Skin of body (tissue), 2 donors: Measurements from ENCODE around the gene RBM33. TPM values are rescaled to one million over a fixed set of nuclear protein-coding genes. Genes with fewer than 3 reads are reported as not detected.

Experiments
- DNase-seq: peaks from one replicate; lab custom pipeline; 2025; lab: John Stamatoyannopoulos, UW
- total RNA-seq: library from RNA; depleted of rRNA; stranded (reverse); fragments of >200 nt; gene quantifications from one replicate; pipeline ENCODE4 v1.2.3, GENCODE V29; 2014

Gene RBM33
- total RNA-seq, 1 donor from 2014 or later = 50.4 TPM

DNA sequence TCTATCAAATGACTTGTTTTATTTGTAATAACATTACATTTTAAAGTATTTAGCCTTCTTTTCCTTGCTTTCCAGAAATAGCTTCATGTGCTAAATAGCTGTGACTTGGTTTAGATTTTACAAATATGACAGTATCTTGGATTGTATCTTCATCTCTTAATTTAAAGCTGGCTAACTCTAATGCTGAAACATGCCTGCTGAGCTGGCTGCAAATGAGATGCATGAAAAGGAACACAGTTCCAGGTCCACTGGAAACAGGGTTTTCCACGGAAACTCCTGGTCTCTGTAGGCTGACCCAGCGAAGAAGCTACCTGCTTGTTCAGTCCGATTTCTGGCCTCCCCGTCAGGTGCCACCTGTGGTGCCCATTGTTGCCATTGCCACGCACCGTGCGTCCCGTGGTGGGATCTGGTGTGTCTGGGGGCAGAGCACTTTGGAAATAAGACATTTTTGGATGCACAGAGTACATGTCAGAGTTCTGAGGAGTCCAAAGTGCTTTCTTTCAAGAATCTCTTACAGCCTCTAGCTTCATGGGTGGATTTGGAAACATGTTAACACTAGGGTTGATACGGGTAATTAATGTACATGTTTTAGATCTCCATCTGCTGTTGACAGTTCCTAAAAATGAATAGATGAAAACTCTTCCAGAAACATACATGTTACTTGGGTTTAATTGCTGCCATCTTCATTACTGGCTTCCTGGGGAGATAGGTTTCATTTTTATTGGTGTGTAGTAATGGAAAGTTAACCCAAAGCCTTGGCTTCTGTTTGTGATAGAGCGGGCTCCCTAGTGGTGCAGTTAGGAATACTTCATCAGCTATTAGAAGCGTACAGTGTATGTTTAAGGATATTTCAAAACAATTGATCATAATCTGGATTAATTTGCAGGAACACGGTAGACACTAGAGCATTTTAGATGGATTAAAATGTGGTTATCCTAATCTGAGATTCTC lies 122.8 kb downstream of the RBM33 start:
- no peak for DNase-seq

DNA sequence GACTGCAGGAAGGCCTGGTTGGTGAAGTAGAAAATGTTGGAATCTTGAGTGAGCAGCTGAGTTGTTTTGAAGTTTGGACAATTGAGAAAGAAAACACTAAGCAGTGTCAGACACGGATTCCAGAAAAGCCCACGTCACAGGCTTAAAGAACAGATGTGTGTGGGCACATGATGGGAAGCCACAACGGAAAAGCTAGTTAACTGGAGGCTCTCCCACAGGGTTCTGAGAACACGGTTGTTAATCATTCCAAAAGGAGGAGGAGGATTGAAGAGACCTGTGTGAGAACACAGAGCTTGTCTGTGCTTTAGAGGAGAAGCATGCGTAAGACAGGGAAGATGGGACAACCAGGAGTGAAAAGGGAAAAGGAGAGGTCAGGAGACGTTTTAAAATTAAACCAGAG lies 125.2 kb downstream of the RBM33 start:
- peak; percentile 43 for DNase-seq

DNA sequence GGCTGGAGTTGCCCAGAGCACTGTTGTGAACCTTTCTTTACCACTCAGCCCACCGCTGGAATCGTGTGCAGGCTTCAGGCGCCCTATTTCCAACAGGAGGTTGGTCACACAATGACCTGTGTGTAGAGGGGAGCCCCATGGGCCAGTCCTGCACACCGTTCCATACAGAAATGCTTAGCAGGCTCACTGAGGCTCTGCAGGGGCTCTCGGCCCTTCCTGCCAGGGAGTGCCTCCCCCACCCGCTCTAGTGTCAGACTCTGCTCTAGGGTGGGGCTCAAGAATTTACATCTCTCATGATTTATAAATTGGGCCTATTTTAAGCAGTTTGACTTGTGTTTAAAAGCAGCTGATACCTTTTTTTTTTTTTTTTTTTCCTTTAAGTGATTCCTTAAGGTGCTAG lies 125.8 kb downstream of the RBM33 start:
- DNase-seq = no peak

DNA sequence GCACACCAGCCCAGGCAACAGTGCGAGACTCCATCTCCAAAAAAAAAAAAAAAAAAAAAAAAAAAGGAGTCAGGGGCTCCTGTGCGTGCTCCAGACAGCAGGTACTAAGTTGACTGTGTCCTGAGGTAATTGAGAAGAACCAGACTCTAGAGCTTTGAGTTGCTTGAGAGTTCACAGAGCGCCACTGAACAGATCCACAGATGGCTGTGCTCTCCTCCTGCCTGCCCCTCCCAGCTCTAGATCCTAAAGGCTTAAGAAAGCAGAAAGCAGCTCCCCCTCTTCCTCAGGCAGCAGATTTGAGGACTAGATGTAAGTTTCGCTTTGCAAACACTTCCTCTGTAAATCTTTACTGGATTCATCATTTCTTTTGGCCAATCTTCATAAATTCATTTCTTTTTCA lies 129.1 kb downstream of the RBM33 start:
- DNase-seq = no peak

DNA sequence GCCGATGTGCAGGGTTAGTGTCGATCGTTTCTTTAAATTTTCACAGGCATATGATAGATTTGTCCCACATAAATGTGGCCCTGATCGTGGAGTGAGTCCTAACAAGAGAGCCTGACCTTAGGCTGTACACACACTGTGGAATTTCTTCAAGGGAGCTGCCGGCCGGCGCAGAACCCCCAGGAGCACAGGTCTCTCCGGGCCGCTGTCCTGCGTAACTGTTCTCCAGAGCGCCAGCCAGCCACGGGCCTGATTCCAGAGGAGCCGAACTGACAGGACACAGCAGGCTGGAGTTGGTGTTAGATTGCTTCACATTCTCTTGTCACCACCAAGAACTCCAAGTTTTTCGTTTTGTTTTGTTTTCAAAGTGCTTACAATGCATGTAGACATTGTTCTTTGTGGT lies 130.5 kb downstream of the RBM33 start:
- DNase-seq = no peak

DNA sequence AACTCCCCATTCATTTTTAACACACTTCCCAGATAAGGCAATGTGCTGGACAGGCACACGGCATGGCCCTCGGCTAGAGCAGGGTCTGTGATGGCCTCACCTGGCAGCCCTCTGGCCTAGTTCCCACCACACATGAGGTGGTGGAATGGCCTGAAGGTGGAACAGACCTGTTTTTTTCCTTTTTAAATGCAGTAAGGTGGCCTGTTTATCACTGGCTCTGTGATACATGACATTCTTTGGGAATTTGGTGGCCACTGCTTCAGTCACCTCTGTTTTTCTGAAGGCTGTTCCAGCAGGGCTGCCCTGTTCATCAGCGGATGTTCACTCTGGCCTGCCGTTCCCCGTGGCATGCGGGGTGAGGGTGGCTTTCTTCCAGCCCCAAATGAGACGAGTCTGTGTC lies 131.2 kb downstream of the RBM33 start:
- no peak for DNase-seq

DNA sequence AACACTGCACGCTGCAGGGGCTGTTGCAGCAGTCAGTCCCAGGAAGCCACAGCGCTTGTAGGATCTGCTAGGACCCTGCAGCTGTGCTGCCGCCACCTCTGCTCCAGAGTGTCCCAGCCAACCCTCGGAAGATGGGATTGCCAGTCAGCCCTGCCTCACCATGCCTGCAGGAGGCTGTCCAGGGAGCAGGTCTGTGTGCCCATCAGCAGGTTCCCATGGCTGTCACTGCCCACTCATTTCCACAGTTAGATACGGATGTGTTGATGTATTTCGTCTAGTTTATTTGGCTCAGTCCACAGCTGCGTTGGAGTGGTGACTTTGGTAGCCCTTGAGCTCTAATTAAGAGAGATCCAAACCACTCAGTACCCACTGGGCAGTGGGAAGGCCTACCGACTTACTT lies 132.1 kb downstream of the RBM33 start:
- DNase-seq = no peak

DNA sequence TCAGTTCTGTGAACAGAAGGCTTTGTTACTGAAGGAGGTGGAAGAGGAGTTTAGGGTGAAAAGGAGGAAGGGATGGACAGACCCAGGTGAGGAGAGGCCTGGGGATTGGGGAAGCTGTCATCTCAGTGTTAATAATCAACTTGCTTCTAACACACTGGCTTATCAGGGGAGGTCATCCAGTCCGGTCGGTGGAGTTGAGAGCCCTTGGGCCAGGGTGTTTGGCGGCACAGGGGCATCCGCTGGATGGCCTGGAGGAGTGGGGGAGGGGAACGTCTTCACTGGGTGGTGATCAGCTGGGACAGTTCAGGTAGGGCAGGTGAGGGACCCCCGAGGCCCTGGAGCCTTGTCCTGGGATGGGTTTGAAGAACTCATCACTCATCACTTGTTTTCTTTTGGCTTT lies 133.9 kb downstream of the RBM33 start:
- no peak for DNase-seq

DNA sequence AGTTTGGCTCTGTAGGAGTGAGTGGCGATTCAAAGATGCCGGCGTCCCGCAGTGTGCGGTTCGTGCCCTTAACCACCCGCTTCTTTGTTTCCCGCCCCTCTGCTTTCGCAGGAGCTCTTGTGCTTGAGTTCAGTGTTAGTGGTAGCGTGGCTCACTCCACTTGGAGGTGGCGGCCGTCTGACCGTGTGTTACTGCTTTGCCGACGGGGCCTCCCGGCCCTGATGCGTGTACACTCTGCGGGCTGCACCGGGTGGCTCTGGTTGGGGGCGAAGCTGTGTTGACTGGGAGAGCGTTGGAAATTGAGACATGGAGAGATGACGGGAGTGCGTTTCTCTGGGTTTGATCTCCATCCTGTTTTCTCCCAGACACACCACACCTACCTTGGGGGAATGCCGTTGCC lies 136.4 kb downstream of the RBM33 start:
- no peak for DNase-seq

DNA sequence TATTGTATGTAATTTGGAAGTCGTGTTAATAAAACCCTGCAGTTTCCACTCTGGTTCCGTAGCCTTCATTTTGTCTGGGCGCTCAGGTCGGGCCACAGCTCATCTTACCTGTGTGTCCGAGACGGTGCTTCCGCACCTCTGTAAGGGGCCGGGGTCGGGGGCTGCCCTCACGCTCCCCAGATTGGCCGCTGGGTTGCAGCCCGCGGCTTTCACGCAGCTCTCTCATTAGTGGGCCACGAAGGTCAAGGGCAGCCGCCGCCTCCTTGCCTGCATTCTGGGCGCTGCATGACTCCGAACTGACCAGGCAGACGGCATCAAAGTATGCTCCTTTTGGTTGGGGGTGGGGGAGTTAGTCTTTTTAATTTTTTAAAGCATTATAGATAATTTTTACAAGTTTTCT lies 137.0 kb downstream of the RBM33 start:
- DNase-seq = no peak

DNA sequence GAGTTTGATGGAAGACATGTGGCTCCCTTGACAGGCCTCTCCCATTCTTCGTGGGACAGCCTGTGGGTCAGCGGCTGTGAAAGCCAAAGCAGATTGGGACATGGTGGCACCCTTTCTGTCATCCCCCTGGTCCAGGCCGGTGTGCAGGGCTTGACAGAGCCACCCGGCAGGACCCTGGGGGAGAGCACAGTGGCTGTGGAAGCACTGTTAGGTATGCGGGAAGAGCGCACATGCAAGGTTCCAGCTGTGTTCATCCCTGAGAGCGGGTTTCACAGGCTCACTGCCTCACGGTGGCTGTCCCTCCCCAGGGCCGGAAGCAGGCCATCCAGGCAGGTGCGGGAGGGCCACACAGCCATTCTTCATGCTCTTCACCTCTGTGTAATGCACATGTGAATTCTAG lies 138.0 kb downstream of the RBM33 start:
- DNase-seq = no peak

DNA sequence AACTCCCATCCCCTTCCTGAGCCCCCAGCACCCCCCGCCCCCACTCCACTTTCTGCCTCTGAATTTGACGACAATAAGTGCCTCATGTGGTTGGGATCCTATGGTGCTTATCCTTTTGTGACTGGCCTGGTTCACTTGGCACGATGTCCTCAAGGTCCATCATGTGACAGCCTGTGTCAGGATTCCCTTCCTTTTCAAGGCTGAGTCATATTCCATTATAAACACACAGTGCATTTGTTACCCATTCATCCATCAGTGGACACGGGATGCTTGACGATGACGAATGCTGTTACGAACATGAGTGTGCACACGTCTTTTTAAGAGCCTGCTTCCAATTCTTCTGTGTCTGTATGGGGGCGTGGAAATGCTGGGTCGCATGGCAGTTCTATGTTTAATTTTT lies 141.1 kb downstream of the RBM33 start:
- DNase-seq = no peak

DNA sequence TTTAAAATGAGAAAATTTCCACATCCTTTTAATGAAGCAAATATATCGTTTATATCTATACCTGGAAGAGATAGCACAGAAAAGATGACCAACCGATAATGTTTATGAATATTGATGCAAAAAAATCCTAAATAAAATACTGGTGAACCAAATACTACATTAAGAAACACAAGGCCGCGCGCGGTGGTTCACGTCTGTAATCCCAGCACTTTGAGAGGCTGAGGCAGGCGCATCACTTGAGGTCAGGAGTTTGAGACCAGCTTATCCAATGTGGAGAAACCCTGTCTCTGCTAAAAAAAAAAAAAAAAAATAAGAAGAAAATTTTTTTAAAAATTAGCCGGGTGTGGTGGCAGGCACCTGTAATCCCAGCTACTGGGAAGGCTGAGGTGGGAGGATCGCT lies 142.0 kb downstream of the RBM33 start:
- no peak for DNase-seq

DNA sequence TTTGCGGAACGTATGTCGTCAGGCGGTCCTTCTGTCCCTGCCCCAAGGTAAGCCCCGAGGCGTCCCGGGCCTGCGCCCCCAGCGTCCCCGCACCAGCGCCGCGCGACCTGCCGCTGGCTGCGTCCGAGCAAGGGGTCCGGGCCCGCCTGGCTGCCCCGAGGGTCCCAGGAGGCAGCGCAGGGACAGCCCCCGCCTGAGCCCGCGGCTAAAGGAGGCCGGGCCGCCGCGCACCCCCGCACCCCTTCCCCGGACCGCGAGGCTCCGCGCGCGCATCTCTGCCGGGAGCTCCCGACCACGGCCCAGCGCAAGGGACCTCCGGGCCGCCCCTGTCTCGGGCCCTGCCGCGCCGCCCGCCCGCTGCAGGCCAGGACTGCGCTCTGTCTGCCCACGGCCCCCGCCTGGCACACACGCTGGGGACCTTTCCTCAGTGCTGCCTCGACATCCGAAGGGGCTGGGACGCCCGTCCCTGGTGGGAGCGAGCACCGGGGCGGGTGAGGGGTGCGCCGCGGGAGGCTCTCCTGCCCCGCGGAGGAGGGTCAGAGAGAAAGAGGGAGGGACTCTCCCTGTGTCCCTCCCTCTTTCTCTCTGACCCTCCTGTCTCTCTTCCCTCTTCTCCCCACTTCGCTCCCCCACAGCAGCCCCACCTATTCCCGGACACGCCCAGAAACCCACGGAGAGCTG lies 142.8 kb downstream of the RBM33 start:
- no peak for DNase-seq

DNA sequence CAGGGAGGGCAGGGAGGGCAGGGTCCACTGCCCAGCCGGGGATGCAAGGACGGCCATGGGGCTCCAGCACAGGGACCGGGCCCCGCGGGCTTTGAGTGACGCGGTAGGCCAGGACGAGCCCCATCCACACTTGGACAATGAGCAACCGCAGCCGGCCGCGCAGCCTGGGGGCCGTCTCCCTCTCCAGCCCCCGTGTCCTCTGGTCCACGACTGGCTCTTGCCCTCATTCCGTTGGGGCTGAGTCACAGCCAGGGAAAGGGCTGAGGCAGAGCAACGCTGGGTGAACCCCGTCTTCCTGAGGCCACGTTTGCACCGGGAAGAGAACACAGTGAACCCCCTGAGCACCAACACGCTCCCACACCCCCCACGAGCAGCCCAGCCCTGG lies 144.1 kb downstream of the RBM33 start:
- DNase-seq = no peak

DNA sequence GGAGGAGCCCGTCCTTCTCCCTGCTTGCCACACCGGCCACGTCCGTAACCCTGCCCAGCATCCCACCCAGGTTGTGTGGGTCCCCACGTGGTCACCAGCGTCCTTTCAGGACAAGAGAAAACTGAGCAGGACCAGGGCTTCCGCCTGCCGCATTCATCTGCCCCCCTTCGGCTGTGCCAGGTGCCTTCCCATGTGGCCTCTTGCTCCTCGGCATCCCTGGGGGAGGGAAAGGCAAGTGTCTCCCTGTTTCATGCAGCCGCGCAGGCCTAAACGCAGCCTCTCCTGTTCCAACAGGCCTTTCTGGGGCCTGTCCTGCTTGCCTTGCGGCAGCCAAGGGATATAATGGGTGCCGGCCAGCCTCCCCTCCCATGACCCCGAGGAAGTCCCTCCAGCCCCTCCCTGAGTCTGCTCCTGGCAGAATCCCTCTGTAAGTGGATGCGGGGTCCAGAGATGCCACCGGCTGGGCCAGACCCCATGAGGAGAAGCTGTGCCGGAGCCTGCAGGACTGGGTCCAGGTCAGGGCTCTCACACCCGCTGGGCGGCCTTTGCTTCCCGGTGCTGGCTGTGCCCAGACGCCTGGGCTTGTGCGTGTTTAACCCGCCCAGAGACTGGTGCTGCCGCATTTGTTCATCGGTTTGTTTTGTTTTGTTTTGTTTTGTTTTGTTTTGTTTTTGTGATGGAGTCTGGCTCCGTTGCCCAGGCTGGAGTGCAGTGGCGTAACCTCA lies 144.7 kb downstream of the RBM33 start:
- DNase-seq = no peak

DNA sequence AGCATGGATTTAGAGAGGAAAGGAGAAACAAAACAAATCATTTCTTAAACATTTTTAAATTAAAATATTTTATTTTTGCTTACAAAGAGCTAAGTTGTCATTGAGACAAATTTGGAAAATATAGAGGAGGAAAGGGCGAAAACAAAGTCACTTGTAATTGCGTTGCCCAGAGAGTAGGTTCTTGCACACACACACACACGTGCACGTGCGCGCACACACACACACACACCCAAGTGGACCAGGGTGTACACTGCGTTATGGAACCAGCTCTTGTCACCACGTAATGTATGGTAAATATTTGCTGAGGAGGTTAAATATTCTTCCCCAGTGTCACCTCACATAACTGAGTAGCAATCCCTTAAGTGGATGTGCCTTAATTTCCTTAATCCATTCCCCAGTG lies 146.2 kb downstream of the RBM33 start:
- DNase-seq = no peak

DNA sequence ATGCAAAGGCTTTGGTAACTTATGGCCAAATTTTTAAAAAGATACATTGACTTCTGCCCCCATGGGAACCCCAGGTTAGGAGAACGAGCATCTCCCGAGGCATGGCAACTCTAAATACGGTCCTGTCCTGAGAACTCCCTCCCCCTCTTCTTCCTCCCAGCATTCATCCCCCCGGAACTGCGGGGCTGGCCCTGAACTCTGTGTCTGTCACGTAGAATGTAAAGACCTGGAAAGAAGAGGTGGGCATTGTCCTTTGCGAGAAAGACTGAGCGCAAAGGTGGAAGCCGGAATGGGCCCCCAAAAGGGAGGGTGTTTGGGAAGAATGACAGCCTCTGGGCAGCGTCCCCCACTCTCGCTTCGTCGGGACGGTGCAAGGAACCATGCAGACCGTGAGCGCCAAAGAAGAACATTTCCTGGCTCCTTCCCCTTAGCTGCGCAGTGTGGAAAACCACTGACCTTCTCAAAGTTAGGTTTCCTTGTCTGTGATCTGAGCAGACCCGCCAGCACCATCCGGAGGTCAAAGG lies 146.8 kb downstream of the RBM33 start:
- no peak for DNase-seq

DNA sequence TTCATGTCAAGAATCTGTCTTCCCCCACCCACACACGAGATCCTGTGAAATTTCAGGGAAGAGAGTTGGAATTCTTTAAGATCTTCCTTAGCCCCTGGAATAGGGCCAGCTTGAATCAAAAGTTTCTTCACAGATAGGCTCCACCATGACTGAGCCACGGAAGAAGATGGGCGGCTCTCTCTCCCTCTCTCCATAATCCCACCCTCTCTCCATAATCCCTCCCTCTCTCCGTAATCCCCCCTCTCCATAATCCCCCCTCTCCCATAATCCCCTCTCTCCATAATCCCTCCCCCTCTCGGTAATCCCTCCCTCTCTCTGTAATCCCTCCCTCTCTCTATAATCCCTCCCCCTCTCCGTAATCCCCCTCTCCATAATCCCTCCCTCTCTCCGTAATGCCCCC lies 147.4 kb downstream of the RBM33 start:
- DNase-seq = no peak

DNA sequence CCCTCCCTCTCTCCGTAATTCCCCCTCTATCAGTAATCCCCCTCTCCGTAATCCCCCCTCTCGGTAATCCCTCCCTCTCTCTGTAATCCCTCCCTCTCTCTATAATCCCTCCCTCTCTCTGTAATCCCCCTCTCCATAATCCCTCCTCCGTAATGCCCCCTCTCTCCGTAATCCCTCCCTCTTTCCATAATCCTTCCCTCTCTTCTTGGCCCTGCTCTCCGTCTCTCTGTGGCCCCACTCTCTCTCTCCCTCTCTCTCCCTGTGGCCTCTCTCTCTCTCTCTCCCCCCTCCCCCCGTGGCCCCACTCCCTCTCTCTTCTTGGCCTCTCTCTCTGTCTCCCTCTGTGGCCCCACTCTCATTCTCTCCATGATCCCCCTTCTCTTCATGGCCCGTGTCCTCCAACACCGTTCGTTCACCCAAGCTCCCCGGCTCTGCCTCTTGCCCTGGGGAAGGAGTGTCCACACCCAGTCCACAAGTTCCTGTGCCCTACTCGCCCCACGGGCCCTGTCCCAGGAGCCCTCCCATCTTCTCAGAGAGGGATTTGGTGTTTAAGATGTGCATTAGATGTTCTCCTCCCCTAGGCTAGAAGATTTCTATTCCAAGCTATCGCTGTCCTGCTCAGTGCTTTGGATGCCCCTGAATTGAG lies 148.0 kb downstream of the RBM33 start:
- no peak for DNase-seq

DNA sequence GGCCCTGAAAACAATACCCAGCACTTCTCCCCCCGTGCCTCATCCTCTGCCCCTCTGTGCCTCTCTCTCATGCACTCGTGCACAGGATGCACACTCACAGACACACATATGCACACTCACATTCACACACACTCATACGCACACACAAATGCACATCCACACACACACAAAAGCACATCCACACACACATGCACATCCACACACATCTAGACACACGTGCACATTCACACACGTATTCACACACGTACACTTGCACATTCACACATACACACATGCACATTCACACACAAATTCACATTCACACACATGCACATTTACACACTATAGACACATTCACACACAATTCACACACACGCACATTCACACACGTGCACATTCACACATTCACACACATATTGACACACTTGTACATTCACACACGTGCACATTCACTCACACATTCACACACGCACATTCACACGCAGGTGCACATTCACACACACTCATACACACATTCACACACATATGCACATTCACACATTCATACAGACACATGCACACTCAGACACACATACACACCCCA lies 148.6 kb downstream of the RBM33 start:
- no peak for DNase-seq
